Measurements from ENCODE around the gene ARL3. TPM values are rescaled to one million over a fixed set of nuclear protein-coding genes. Genes with fewer than 3 reads are reported as not detected.
"Not testable (repeated sequence)": the region's sequence is repeated elsewhere in the genome, so short reads cannot be mapped to it uniquely, and the experiment has no call there.

ARL3 gene
- total RNA-seq, 1 donor from 2014 or later = 11.2 TPM

DNA sequence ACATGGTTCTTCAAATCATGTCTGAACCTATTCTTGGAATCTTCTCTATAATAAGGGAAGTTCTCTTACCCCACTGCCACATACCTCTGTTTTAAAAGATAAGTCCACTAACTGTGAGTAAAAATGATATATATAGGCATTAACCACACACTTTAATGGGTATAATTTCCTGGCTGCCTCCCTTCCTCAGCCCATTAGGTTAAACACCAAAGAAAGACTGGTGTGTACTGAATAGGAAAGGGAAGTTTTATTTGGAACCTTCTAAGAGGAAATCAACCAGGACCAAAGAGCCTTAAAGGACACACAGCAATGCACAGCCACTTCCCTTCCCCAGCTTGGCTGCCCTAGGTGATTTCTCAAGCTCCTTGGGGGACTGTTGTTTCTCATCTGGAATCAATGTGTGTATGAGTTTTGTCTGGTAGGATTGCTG, 24.5 kb upstream of the ARL3 start:
- DNase-seq (ENCODE audit: low spot score) = no peak

DNA sequence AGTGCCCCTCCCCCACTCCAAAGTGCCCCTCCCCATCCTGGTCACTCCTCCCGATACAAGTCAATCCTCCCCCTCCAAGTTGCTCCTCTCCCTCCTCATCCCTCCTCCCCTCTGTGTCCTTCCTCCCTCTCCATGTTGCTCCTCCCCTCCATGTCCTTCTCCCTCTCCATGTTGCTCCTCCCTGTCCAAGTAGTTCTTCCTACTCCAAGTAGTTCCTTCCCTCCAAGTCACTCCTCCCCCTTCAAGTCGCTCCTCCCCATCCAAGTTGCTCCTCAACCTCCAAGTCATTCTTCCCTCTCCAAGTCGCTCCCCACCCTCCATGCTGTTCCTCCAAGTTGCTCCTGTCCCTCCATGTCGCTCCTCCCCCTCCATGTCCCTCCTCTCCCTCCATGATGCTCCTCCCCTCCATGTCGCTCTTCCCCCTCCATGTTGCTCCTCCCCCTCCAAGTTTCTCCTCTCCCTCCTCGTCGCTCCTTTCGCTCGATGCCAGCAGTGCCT, 20.9 kb upstream of the ARL3 start:
- DNase-seq (ENCODE audit: low spot score) = no peak

DNA sequence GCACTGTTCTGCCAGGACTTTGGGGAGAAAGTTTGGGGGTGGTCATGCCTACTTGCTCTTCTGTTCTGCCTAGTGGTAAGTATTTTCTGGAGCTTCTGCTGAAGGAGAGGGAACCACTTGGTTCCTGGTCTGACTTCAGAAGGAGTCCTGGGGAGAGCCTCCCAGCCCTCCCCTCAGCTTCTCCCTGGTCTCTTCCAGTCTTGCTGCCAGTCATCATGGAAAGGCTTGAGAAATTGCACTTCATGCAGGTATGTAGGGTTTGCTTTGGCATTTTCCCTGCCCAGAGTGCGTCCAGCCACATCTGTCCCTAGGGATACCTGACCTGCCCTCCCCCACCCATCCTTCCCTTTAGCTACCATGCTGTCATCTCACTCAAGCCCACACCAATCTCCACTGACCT, 18.5 kb upstream of the ARL3 start:
- DNase-seq (ENCODE audit: low spot score) = no peak

DNA sequence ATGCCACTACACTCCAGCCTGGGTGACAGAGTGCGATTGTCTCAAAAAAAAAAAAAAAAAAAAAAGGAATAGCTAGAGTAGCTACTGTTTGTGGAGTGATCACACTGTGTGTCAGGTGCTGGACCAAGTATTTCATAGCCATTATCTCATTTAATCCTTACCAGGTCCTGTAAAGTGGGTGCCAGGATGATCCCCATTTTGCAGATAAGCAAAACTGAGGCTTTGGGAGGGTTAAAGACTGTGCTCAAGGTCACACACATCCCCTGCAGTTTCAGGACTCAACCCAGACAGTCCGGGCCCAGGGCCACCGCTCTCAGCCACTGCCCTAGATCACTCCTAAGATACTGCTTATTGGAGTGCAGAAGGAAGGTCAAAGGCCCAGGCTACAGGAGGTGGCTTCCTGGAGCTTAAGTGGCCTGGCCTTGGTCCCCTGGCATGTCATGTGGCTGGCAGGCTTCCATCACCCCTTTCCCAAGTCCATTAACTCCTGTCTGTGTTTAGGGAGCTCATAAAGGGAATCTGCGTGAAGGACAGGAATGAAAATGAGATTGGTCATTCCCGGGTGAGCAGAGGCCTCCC, 17.1 kb upstream of the ARL3 start:
- no peak for DNase-seq (ENCODE audit: low spot score)

DNA sequence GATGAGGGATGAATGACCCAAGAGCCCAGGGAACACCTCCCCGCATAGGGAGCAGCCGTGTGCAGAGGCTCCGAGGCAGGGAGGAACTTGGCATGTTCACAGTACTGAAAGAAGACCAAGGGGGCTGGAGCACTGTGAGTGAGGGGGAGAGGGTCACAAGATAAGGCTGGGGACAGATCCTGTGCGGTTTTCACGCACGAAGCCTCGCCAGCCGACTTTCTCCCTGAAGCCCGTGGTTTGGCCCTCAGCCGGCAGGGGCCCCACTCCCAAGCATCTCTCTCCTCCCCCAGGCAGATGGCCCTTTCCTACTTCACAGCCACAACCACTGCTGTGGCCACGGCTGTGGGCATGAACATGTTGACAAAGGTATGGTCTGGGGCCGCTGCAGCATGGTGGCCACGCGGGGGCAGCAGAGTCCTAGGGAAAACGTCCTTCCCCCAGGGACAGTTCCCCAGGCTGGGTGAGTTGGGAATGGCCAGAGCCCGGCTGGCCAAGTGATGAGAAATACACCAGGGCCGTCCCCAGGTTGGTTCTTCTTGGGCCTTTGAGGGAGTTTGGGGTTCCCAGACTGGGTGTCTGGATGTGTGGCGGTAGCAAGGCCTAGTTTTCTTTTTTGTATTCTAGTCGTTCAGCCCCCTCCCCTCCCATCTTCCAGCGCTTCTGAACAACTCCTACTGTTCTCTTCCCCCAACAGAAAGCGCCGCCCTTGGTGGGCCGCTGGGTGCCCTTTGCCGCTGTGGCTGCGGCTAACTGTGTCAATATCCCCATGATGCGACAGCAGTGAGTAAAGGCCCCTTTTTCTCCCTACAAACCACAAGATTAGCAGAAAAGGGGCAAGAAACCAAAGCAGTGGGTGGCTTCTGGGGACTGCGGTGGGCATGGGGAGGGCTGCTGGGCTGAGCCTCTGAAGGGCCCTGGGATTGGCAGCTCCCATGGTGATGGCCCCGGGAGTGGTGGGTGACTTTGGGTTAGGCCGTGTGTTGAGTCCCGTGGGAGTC, 15.1 kb upstream of the ARL3 start:
- peak; percentile 88 for DNase-seq (ENCODE audit: low spot score)

DNA sequence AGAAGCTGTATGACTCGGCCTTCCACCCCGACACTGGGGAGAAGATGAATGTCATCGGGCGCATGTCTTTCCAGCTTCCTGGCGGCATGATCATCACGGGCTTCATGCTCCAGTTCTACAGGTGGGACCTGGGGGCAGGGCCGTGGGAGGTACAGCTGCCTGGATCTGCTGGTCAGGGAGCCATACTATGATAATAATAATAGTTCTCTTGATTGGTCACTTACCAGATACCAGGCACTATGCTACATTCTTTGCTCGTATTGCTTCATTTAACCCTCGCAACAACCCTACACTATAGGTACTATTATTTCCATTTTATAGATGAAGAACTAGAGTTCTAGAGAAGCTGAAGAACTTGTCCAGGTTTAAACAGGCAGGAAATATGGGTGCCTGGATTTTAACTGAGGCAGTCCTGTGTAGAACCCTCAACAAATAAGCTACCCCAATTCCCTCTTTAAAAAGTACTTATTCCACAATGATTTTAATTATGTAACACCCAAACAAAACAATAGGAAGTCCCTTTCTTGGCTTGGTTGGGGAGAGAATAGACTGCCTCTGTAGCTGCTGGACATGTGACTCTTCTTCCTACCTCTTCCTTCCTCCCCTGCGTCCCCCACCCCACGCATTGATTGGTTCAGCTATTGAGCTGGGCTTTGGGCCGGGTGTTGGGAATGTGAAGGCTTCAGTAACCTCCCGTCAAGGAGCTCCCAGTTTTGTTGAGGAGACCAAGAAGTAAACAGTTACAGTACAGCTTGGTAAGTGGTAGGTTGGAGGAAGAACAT, 13.0 kb upstream of the ARL3 start:
- DNase-seq (ENCODE audit: low spot score) = no peak

DNA sequence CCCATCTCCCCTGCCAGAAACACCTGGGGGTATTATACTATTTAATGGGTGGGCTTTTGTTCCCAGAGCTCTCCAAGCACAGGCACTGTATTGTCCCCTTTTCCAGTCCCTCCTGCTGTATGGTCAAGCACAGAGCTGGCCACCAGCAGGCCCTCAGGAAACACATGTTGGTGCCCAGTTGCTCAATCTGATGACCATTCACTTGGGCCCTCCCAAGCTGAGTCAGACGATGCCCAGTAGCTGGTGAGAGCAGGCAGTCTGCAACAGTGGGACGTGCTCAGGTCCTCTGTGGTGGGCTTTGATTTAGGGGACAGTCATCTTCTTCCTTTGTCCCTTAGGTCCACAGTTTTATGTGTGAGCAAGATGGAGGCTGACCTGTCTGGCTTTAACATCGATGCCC, 12.1 kb upstream of the ARL3 start:
- no peak for DNase-seq (ENCODE audit: low spot score)

DNA sequence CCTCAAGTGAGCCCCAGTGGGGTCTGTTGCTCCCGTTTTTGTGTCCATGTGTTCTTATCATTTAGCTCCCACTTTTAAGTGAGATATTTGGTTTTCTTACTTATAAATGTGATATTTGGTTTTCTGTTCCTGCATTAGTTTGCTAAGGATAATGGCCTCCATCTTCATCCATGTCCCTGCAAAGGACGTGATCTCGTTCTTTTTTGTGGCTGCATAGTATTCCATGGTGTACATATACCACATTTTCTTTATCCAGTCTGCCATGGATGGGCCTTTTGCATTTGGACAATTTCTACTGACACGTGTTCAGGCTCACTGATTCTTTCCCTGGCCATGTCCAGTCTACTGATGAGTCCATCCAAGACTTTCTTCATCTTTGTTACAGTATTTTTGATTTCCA, 9.8 kb upstream of the ARL3 start:
- no peak for DNase-seq (ENCODE audit: low spot score)

DNA sequence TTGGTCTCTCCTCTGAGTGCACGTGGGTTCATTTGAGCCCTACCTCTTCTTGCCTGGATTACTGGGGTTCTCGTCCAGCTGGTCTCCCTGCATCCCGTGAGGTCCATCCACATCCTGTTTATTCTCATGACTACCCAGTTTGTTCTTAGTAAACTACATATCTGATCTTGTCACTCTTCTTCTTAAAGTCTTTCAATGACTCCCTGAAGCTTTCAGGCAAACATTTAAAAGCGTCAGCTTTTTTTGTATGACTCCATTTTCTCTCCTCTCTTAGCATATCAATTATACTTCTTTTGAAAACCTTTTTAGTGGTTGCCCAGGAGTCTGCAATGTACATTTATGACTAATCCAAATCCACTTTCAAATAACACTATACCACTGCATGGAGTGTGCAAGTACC, 7.8 kb upstream of the ARL3 start:
- no peak for DNase-seq (ENCODE audit: low spot score)

DNA sequence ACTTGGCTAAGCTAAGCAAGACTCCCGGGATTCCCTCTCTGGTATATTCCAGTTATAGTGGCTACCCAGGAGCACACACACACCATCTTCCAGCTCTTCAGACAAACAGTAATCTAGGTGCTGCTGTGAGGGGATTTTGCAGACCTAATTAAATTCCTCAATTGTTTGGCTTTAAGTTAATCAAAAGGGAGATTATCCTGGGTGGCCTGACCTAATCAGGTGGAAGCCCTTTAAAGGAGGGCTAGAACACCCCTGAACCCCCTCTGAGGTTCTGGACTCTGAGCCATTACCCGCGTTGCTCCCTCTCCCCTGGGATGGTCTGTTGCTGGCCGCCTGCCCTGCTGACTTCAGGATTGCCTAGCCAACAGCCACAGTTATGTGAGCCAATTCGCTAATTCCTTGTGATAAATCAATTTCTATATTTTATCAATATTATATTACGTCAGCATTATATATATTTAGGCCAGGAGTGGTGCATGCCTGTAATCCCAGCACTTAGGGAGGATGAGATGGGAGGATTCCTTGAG, 6.6 kb upstream of the ARL3 start:
- DNase-seq (ENCODE audit: low spot score) = no peak

DNA sequence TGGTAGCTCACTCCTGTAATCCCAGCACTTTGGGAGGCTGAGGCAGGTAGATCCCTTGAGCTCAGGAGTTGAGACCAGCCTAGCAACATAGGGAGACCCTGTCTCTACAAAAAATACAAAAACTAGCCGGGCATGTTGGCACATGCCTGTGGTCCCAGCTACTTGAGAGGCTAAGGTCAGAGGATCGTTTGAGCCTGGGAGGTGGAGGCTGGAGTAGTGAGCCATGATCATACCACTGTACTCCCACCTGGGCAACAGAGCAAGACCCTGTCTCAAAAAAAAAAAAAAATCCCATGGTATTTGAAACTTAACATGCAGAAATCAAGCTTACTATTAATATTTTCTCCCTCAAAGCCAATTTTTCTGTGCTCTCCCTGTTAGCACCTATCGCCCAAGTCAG, 6.1 kb upstream of the ARL3 start:
- DNase-seq (ENCODE audit: low spot score) = no peak

DNA sequence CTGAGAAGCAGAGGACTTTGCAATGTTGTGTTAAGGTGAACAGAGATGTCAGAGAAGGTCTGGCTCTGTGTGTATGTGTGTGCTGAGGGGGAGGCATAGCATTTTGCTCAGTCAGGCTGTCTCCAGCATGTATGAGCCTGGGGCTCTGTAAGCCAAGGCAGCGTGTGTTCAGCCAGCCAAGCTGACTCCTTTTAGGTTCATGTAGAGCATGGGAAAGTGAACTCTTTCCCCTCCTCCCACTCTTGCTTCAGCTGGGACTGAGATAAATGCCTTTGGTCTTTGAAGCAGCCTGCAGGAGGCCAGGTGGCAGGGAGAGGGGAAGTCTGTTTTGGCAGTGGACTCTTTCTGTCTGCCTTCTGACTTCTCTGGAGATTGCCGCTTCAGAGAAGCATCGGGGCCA, 4.0 kb upstream of the ARL3 start:
- no peak for DNase-seq (ENCODE audit: low spot score)

DNA sequence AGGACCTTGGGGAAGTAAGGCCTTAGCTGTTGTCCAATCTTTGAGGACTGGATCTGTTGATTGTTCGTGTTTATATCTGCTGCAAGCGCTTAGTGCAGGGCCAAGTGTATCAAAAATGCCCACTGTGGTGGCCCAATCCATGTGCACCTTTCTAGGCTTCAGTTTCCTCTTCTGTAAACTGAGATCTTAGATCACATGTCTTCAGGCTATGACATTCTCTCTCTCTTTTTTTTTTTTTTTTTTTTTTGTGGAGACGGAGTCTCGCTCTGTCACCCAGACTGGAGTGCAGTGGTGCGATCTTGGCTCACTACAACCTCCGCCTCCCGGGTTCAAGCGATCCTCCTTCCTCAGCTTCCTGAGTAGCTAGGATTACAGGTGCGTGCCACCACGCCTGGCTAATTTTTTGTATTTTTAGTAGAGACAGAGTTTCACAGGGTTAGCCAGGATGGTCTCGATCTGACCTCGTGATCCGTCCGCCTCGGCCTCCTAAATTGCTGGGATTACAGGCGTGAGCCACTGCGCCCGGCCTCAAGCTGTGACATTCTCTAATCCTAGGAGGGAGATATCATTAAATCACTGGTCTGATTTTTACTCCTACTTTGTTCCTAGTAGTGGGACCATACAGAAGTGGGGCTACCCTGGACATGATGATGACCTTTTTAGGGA, 2.8 kb upstream of the ARL3 start:
- DNase-seq (ENCODE audit: low spot score) = not testable (repeated sequence)

DNA sequence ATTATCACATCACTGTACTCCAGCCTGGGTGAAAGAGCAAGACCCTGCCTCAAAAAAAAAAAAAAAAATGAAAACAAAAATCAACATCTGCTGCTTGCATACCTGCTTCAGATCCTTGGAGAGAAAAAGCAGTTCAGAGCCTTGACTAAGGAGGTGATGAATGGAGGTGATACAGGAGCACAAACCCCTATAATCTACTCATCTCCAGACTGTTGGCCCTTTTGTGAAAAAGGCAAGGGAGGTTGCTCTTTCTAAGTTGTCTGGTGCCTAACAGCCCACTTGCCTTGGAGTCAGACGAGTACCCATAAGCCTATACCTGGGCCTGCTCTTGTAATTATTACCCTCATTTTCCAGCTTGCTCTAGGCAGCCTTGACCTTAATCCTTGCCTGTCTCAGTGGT, 1.7 kb upstream of the ARL3 start:
- no peak for DNase-seq (ENCODE audit: low spot score)

DNA sequence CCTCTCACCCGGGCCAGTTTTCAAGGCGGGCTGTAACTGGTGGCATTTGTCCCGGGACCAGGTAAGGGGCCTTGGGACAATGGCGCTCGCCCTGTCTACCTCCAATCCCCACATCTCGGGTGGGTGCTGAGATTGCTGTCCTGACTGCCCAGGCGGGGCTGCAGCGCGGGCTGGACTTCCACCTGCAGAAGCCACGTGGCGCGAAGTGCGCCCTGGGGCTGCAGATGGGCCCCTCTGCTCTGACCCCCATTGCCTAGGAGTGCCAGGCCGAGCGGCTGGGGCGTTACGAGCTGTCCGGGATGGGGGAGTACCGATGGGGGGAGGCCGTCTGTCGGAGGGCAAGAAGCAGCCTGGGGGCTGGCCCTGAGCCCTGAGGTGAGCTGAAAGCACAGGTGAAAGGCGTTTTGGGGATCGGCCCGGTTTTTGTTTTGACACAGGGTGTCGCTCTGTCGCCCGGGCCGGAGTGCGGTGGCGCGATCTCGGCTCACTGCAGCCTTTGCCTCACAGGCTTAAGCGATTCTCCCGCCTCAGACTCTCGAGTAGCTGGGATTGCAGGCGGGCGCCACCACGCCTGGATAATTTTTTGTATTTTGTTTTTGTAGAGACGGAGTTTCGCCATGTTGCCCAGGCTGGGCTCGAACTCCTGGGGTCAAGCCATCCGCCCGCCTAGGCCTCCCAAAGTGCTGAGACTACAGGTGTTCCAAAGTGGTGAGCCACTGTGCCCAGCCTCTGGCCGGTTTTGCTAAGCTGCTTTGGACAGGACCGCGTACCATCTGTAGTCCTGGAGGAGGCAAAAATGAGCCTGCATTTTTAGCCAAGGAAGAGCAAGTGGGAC, 641 bp upstream of the ARL3 start, which contains the start of gene SFXN2:
TSS of gene SFXN2 (plus strand) at position 16 of the 835 bp plus-strand sequence. CDS start 12,001 bp downstream, outside the sequence.
- DNase-seq (ENCODE audit: low spot score) = peak; percentile 68

DNA sequence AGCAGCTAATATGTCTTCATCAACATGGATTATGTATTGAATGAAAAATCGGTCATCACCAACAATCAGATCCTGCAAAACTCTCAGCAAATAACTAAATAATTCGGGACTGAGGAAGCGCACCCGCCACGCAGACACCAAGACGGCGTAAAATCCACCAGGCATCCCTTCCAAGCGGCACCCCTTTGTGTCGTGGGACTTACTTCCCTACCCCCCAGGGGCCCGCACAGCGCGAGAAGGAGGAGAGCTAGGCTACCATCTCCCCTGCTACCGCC, 721 bp downstream of the ARL3 start:
- DNase-seq (ENCODE audit: low spot score) = no peak

DNA sequence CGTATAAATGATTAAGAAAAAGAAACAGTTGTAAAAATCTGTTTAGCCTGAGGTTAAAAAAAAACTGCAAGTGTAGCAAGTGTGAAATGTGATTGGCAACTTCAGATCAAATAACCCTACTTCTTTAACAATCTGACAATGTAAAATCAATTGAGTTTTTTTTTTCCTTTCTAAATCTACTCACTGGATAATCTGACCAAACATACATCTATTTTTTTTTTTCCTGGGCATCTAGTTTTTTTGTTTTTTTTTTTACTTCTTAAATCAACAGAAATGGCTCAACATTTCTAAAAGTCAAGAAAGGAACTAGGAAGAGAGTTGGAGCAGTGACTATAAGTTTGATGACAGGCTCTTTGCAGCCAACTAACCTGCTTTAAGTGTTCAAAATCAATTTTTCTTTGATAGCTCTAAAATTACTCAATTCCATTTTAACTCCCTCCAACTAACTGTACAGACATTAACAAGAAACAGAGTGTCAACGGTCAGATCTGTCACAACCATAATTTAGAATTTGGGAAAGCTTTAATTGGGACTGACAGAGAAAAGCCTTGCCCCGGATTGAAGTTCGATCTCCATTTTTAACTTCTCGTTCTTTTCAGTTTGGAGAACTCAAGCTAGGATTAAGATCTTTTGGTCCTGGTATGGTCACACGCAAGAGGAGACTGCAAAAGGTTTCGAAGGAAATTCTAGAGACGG, 1.2 kb downstream of the ARL3 start:
- DNase-seq (ENCODE audit: low spot score) = no peak

DNA sequence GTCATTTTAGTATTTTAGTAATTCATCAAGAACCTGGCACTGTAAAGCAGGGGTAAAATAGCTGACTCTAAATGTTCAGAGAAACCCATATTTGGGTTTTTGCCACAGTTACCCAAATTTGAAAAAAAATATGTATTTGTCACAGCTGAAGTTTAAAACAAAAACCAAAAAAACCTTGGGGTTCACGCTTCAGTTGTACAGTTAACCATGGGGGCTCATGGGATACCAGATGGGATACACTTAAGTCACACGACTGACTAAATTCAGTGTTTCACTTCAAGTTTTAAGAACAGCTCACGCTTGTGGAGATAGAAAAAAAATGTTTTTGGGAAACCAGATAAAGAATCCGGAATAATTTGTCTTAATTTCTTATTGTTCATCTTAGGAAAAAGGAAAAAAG, 2.1 kb downstream of the ARL3 start:
- no peak for DNase-seq (ENCODE audit: low spot score)

DNA sequence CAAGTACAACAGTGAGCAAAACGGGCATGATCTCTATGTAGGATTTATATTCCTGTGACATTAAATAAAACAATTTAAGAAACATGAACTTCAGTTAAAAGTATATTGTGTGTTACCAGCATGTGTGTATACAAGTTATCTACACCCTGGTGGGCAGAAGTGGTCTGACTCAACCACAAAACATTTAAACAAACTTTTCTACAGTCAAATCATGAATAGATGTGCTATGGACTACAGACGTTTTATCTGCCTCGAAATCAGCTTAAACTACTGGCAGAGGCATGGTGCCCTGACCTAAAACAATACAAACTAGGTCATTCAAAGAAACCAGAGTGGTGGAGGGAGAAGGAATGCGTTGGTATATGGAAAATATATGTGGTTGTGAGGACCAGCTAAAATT, 3.6 kb downstream of the ARL3 start:
- DNase-seq (ENCODE audit: low spot score) = no peak

DNA sequence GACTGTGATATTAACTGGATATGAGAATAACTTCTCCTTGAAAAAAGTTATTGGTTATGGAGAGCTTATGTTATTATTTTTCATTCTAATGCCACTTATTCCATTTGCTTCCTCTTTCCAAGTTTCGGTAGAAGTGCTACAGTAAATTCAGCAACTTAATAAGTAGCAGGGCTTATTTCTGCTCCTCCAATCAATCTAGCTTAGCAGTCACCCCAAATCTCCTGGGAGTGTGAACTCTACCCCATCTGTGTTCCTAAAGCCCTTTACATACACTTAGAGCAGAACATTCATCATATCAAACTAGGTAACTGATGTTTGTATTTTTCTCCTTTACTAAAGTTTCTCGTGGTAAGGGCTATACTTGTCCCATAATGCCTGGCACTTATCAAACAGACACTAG, 8.7 kb downstream of the ARL3 start:
- no peak for DNase-seq (ENCODE audit: low spot score)

Measured in ureter (tissue), 1 donor.